GM19023 (cell line): ENCODE data around the gene TNNC2.
A peak's percentile ranks its signal among the peaks of the same experiment; 100 is the strongest.
"Not testable (repeated sequence)": the region's sequence is repeated elsewhere in the genome, so short reads cannot be mapped to it uniquely, and the experiment has no call there.

Source experiments
- ATAC-seq: cut with Tn5 transposase; IDR thresholded peaks from one replicate; pipeline ENCODE4 v1.9.1; 2021; ENCODE audit warnings: mild to moderate bottlenecking, moderate library complexity; ENCODE audit not compliant: unreplicated experiment

The TNNC2 gene

DNA sequence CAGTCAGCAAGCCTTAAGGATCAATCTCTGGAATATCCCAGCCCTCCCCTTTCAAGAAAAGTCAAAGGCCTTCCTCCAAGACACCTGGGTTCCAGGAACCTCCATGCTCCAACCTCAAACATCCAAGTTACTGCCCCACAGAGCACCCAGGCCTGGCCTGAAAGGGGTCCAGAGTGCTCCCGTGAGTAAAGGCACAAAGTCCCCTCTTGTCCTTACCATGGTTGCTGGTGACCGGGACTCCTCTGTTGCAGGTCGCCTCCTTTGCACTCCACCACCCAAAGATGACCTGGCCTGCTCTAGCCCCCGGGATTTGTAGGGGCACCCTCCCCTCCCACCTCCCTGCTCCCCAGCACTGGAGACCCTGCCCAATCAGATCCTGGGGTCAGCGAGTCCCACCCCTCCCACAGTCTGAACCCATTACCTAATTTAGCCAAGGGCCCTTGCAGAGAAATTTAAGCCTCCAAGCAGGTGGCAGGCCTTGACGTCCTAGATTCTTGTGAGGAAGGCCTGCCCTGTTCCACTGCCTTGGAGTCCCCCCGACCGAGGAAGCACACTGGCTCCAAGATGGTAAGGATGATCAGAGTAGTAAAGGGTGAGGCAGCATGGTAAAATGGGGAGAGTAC lies at the start of gene TNNC2:
Gene TNNC2 (minus strand): TSS at position 283 of the 623 bp plus-strand sequence. CDS start 64 bp downstream, at position 219.
- ATAC-seq: no peak

DNA sequence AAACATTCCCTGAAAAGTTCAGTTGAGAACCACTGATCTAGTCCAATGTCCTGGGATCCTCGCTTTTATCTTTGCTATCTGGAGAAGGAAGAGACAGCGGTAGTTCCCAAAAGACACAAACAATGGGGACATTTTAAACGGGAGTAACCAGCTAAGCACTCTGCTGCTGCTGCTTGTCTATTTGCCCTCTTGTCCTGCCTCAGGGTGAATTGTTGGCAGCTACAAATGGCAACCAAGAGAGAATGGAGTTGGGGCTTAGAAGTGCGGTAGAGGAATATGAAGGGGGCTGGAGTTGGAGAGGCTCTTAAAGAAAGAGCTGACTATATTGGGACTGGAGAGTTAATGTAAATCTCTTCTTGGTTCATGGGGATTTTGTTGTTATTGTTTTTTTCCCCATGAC lies 47.5 kb upstream of the TNNC2 start:
- ATAC-seq: no peak

DNA sequence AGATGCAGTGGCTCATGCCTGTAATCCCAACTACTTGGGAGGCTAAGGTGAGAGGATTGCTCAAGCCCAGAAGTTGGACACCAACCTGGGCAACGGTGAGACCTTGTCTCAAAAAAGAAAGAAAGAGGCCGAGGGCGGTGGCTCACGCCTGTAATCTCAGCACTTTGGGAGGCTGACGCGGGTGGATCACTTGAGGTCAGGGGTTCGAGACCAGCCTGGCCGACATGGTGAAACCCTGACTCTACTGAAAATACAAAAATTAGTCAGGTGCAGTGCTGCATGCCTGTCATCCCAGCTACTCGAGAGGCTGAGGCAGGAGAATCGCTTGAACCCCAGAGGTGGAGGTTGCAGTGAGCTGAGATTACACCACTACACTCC lies 47.0 kb upstream of the TNNC2 start:
- ATAC-seq: not testable (repeated sequence)

DNA sequence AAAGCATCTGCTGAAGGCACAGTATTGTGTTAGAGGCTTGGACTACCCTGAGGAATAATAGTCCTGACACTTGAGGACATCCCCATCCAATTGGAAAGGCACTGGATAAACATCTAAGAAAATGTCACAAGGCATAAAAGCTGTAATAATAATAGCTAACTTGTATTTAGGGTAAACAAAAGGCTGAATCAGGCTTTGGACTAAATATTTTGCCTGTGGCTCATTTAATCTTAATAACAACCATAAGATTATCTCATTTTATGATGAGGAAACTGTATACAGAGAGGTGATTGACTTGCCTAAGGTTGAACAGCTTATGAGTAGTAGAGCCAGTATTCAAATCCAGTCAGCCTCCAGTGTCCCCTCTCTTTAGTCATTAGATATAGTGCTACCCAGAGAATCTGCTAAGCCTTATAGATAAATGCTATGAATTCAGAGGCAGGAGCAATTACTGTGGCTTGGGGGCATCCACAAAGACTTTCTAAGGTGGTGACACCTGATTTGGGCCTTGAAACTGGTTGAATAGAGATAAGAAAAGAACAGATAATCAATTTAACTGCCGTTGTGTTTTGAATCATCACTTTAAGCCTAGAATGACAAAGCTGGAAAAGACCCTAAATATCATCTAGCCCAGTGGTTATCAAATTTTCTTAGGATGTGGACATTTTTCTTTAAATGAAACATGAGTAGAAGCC lies 46.4 kb upstream of the TNNC2 start:
- ATAC-seq: no peak

DNA sequence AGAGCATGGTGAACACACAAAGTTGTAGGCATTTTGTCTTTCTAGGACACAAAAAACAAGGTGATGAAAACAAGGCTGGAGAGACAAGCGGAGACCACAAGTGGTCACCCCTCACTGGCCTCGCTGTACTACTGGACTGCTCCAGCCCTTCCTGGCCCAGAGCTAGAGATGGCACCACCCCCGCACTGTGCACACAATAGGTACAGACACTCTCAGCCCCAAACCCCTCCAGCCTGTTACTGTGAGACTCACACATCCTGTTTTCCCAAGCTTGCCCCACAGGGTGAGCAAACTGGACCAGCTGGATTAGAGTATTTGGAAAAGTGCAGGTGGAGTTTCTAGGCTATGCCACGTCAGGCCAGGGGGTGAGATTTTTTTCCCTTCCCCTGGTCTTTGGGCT lies 45.5 kb upstream of the TNNC2 start:
- no peak for ATAC-seq

DNA sequence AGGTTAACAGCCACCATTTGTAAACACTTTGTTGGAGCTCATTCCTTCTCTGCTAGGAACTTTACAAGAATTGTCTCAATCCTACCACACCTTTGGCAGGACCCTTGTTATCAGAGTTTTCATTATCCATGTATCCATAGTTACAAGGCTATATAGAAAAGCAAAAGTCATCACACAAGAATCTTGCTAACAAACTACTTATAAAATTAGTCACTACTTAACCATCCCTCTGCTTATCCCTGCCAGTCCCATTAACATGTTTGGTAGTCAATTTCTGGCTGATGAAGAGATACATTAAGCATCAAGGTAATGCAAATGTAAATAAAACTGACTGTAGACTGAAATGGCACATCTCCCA lies 40.7 kb upstream of the TNNC2 start:
- ATAC-seq: no peak

DNA sequence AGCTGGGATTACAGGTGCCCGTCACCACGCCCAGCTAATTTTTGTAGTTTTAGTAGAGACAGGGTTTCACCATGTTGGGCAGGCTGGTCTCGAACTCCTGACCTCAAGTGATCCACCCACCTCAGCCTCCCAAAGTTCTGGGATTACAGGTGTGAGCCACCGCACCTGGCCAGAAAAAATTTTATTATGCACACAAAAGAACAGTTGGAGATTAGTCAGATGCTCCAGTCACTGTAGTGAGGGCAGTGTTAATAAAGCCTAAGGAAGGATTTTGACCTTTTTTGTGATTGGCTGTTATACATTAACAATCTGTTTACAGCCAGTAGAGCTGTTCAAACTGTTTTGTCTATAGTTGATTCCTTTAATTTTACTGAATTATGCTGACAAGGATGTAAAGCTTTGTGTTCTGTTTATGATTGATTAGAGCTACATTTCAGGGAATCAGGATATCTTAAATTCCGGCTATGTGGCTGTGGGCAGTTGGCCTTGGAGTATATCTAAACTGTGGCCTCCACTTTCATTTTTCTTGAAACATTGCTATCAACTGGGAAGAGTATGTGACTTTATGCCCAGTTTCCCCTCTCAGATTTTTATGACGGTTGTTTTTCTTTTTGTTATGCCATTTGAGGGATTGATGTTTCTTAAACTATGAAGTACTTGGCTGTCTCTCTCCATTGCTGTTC lies 40.2 kb upstream of the TNNC2 start:
- no peak for ATAC-seq

DNA sequence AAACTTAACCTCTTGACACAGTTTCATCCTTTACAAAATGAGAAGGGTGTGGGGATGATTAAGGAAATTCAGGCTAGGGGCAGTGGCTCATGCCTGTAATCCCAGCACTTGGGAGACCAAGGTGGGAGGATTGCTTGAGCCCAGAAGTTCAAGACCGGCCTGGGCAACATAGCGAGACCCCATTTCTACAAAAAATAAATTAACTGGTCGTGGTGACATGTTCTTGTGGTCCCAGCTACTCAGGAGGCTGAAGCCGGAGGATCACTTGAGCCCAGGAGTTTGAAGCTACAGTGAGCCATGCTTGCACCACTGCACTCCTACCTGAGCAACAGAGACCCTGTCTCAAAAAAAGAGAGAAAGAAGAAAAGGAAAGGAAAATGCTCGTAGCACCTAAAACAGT lies 39.3 kb upstream of the TNNC2 start:
- no peak for ATAC-seq

DNA sequence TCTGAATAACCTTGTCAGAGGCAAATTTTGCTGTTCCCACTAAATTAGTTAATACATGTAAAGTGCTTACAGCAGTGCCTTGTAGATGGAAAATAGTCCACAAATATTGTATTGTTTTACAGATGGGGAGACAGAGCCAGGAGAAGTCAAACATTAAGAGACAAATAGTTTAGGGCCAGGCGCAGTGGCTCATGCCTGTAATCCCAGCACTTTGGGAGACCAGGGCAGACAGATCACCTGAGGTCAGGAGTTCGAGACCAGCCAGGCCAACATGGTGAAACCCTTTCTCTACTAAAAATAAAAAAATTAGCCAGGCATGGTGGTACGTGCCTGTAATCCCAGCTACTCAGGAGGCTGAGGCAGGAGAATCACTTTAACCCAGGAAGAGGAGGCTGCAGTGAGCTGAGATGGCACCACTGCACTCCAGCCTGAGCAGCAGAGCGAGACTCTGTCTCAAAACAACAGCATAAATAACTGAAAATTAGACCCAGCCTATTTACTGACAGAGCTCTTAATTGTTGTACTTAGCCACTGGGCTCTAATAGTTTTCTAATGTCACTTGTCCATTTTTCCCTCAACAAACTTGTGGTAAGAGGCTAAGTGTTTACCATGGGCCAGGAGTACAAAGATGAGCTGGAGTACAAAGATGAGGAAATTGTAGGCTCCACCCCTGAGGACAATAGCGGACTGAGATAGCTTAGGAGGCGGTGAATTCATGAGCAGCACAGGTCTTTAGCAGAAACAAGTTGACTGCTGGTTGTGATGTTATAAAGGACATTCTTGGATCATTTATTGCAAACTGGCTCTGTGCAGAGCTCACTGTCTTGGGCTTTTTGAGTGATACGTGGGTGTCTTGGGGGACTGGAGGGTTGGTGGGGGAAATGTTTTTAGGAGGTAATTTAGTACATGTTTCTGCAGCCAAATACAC lies 36.7 kb upstream of the TNNC2 start:
- ATAC-seq: no peak

DNA sequence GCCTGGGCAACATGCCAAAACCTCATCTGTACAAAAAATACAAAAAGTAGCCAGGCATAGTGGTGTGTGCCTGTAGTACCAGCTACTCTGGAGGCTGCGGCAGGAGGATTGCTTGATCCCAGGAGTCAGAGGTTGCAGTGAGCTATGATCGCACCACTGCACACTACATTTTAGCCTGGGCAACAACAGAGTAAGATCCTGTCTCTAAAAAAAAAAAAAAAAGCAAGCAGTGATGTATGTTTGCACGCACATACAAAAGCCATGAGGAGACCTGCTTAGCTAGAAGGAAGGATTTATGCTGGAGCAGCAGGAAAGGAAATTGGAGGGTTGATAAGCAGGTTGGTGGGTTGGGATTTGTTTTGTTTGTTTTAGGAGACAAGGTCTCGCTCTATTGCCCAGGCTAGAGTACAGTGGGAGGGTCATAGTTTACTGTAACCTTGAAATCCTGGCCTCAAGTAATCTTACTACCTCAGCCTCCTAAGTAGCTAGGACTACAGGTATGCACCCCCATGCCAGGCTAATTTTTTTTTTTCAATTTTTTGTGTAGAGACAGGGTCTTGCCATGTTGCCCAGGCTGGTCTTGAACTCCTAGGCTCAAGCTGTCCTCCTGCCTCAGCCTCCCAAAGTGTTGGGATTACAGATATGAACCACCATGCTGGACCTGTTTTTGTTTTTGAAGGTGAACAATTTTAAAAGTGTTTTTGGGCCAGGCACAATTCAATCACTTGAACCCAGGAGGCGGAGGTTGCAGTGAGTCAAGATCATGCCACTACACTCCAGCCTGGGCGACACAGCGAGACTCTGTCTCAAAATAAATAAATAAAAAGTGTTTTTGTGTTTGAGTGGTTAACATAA lies 34.3 kb upstream of the TNNC2 start:
- ATAC-seq: no peak

DNA sequence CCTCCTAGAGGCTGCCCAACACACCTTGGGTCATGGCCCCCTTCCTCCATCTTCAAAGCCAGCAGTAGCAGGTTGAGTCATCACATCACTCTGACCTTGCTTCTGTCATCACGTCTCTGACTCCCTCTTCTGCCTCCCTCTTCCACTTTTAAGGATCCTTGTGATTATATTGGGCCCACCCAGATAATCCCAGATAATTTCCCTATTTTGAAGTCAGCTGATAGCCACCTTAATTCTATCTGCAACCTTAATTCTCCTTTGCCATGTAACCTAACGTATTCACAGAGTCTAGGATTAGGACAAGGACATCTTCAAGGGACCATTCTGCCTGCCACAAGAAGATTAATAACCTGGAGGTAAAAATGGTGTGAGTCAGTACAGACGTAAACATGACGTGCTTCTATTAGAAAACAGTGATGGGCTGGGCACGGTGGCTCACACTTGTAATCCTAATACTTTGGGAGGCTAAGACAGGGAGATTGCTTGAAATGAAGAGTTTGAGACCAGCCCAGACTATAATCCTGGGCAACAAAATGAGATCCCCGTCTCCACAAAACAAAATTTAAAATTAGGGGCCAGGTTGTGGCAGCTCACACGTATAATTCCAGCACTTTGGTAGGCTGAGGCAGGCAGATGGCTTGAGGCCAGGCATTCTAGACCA lies 33.6 kb upstream of the TNNC2 start:
- no peak for ATAC-seq

DNA sequence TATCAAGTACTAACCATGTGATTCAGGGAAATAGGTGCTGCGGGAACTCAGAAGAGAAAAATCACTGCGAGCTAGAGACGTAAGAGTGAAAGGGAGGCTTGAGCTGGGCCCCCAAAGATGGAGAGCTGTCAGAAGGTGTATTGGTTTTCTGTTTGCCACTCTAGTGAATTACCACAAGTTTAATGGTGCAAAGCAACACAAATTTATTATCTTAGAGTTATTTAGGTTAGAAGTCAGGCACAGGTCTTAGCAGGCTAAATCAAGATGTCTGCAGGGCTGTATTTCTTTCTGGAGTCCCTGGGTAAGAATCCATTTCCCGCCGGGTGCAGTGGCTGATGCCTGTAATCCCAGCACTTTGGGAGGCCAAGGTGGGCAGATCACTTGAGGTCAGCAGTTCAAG lies 32.8 kb upstream of the TNNC2 start:
- ATAC-seq: no peak

DNA sequence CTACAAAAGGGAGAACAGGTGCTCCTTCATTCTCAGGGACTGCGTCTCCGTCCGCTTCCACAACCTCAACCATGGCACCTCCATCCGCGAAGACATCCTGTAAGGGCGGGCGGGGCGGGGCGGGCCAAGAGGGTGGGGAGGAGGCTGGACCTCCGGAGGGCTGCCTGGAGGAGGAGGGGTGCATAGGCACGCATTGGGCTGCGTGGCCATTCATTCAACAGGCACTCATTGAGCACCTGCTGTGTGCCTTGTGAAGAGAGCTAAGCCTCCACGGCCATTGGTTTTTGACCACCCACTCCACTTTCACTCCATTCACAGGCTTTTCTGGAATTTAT lies 30.7 kb upstream of the TNNC2 start:
- ATAC-seq: peak; percentile 15

DNA sequence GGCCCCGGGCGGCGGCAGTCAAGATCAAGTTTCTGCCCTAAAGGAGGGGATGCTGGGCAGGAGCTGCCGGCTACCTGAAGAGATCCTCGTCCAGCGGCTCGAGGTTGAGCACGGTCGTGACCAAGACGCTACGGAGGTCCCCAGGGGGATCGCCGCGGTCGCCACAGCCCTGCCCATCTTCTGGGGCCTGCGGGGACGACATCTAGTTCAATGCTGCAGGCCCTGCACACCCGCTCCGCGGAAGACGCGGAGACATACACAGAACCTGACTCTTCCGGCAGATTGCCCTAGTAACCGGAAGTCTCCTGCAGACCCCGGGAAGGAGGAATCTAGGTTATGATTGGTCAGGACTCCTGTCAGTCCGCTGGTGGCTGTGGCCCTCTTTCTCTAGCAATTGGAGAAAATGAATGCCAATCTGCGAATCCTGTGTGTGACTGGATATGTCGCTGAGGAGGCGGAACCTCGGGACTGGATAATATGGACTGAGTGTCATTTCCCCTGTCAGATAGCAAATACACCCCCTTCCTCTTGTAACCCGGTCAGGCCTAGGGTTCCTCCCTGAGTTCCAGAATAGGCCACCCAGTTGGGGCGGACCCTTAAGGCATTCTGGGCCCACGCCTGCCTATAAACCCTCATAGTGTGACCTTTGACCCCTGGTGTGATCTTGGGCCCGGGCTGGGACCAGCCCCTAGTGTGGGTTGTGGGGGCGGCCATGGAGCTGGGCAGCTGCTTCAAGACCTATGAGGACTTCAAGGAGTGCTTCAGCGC lies 30.2 kb upstream of the TNNC2 start, which contains the start of the genes ACOT8 and ZSWIM3:
Gene ACOT8 (minus strand): TSS at position 279 of the 768 bp plus-strand sequence. CDS start 77 bp downstream, at position 202.
Gene ZSWIM3 (plus strand): TSS at position 501 of the 768 bp plus-strand sequence. CDS start 212 bp downstream, at position 713.
- peak; percentile 94 for ATAC-seq

DNA sequence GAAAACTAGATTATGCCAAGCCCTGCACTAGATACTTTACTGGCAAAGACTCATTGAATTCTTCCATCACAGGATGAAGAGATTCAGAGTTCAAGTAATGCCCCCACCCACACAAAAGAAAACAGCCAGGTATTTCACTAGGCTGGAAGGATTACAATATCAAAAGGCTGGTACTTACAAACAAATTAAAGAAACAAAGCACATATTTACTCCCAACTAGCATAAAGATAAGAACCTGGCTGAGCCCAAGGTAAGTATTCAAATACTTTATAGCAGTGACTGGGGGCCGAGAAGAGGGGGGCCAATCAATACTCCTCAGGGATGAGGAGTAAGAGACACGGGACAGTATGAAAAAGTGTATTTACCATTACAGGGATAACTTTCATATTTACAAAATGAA lies 26.4 kb upstream of the TNNC2 start:
- no peak for ATAC-seq

DNA sequence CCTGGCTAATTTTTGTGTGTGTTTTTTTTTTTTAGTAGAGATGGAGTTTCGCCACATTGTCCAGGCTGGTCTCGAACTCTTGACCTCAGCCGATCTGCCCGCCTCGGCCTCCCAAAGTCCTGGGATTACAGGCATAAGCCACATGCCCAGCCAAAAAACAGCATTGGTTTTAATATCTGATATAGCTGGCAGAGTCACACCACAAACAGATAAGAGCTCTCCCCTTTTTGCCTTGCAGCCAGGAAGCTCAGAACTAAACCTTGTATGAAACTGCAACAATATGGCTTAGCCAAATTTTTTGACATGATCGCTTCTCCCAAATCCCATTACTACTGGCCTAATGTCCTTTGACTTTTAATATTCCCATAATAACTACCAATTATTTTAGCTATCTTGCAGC lies 25.2 kb upstream of the TNNC2 start:
- no peak for ATAC-seq

DNA sequence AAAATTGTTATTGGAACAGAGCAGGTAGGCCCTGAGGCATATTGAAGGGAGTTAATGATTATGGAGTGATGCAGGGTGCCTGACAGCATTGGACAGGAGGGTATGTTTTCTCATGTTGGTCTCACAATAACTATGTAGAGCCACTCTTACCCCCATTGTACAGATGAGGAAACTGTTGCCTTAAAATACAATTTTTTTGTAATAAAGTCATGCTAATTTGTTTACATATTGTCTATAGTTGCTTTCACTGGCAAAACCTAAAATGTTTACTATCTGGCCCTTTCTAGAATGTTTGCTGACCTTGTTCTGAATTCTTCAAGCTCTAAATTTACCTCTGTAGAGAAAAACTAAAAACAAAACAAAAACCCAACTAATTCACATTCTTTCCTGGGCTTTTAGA lies 24.4 kb upstream of the TNNC2 start:
- ATAC-seq: no peak

DNA sequence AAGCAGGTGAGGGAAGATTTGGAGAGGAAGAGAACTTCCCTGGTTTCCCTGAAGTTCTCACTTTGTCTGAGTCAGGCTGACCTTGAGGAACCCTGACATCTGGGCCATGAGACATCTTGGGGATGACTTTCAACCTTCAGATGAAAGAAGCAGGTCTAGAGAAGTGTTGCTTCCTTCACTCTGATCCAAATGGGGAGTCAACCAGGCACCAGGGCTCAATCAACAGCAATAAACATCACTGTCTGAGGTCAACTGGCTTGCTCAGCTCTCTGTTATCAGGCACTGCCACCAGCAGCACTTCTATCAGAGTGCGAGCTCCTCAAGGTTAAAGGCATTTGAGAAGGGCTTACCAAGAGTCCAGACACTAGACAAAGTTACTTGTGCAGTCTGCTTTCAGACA lies 23.8 kb upstream of the TNNC2 start:
- ATAC-seq: no peak

DNA sequence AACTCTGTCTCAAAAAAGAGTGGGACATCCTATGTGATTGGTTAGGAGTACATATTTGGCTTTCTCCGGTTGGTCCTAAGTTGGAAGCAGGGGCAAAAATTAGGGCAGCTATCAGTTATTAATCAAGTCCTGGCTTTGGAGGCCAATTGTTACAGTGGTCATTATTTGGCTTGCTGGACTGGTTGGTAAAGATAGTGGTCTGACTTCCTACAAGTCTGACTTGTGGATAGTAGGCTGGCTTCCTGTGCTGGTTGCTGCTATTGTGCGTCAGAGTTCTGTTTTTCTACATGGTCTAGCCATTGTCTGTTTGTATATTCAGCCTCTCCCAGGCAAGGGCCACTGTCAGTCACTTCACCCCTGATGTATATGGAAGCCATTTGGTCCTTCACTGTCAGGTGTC lies 23.1 kb upstream of the TNNC2 start:
- ATAC-seq: no peak
